GM23338 (cell line): ENCODE measurements around the gene TCP11L2. TPM values are rescaled to one million over a fixed set of nuclear protein-coding genes. Genes with fewer than 3 reads are reported as not detected.

Source experiments
- ATAC-seq: fragments of 200-7000 bp; cut with Tn5 transposase; 3 replicates; pipeline ENCODE4 v1.9.1; 2020
- DNase-seq: peaks from one replicate; pipeline ENCODE4 v3.0.0-alpha.2; 2015; ENCODE audit warnings: low spot score
- H2AFZ ChIP-seq: fragments of 200-600 bp; sonication (generic); 2 replicates; pipeline ENCODE4 v1.8.0; 2016; ENCODE audit warnings: antibody characterized with exemption, mild to moderate bottlenecking, moderate library complexity
- H3F3A ChIP-seq: fragments of 200-600 bp; sonication (generic); replicated peaks from 2 replicates; pipeline ENCODE4 v1.8.0; 2017; ENCODE audit warnings: antibody characterized with exemption, mixed run types, low read depth
- H3K27ac ChIP-seq: fragments of 200-600 bp; sonication (generic); 2 replicates; pipeline ENCODE4 v1.6.1; 2016; ENCODE audit warnings: low read depth
- H3K27me3 ChIP-seq: fragments of 200-600 bp; sonication (generic); 2 replicates; pipeline ENCODE4 v1.8.0; 2016; ENCODE audit warnings: mild to moderate bottlenecking, mixed run types, moderate library complexity; ENCODE audit not compliant: insufficient read depth
- H3K36me3 ChIP-seq: fragments of 200-600 bp; sonication (generic); 2 replicates; pipeline ENCODE4 v1.8.0; 2016; ENCODE audit warnings: mild to moderate bottlenecking; ENCODE audit not compliant: insufficient read depth
- H3K4me1 ChIP-seq: fragments of 200-600 bp; sonication (generic); 2 replicates; pipeline ENCODE4 v1.8.0; 2016; ENCODE audit warnings: mild to moderate bottlenecking, moderate library complexity; ENCODE audit not compliant: insufficient read depth
- H3K4me2 ChIP-seq: fragments of 200-600 bp; sonication (generic); 2 replicates; pipeline ENCODE4 v1.7.1; 2017; ENCODE audit warnings: mixed run types
- H3K4me3 ChIP-seq: fragments of 200-600 bp; sonication (generic); 2 replicates; pipeline ENCODE4 v1.6.1; 2016; ENCODE audit warnings: mixed run types
- H3K79me2 ChIP-seq: fragments of 200-600 bp; sonication (generic); replicated peaks from 2 replicates; pipeline ENCODE4 v1.8.0; 2017; ENCODE audit warnings: mild to moderate bottlenecking; ENCODE audit not compliant: insufficient read depth
- H3K9me2 ChIP-seq: fragments of 200-600 bp; sonication (generic); 2 replicates; pipeline ENCODE4 v1.8.0; 2017; ENCODE audit not compliant: insufficient read depth
- H4K20me1 ChIP-seq: fragments of 200-600 bp; sonication (generic); replicated peaks from 2 replicates; pipeline ENCODE4 v1.8.0; 2017; ENCODE audit warnings: mild to moderate bottlenecking; ENCODE audit not compliant: insufficient read depth
- H3K27ac Mint-ChIP-seq: 2 replicates; pipeline ENCODE4 v1.8.0; 2020; ENCODE audit warnings: inconsistent platforms, mild to moderate bottlenecking, moderate library complexity, mixed read lengths
- H3K27me3 Mint-ChIP-seq: 3 replicates; pipeline ENCODE4 v1.8.0; 2022; ENCODE audit warnings: low read depth, mild to moderate bottlenecking, moderate library complexity, mixed read lengths, inconsistent platforms; ENCODE audit not compliant: insufficient read depth, poor library complexity
- H3K36me3 Mint-ChIP-seq: 3 replicates; pipeline ENCODE4 v1.8.0; 2021; ENCODE audit warnings: low read depth, mild to moderate bottlenecking, inconsistent platforms, moderate library complexity, mixed read lengths
- H3K4me1 Mint-ChIP-seq: 3 replicates; pipeline ENCODE4 v1.8.0; 2020; ENCODE audit warnings: mild to moderate bottlenecking, inconsistent platforms, mixed read lengths
- H3K4me3 Mint-ChIP-seq: 3 replicates; pipeline ENCODE4 v1.8.0; 2021; ENCODE audit warnings: moderate library complexity, mild to moderate bottlenecking, inconsistent platforms, mixed read lengths
- H3K9me3 Mint-ChIP-seq: 3 replicates; pipeline ENCODE4 v1.8.0; 2020; ENCODE audit warnings: moderate library complexity, mild to moderate bottlenecking, inconsistent platforms, mixed read lengths
- CREB1 ChIP-seq: fragments of 250-450 bp; sonication (Bioruptor Pico); IDR thresholded peaks from 2 replicates; pipeline ENCODE4 v1.5.0; 2020; ENCODE audit warnings: low read depth, mild to moderate bottlenecking, moderate library complexity
- CTCF ChIP-seq, 2 experiments: fragments of 200-600 bp in 1 of 2; sonication (generic) in 1 of 2; conservative IDR thresholded peaks; 2 replicates each; pipeline versions ENCODE4 v1.5.1 to v1.6.1; 2016 to 2017; ENCODE audit warnings: antibody characterized with exemption in 2 of 2, low read depth in 2 of 2, mild to moderate bottlenecking in 2 of 2, moderate library complexity in 1 of 2
- ETS1 ChIP-seq: IDR thresholded peaks from 2 replicates; pipeline ENCODE4 v1.6.1; 2016; ENCODE audit warnings: antibody characterized with exemption
- EZH2 ChIP-seq: fragments of 200-600 bp; sonication (generic); IDR thresholded peaks from one replicate; pipeline ENCODE4 v1.8.0; 2017; ENCODE audit warnings: antibody characterized with exemption, mild to moderate bottlenecking, low read depth; ENCODE audit not compliant: unreplicated experiment
- EZH2phosphoT487 ChIP-seq: fragments of 200-600 bp; sonication (generic); IDR thresholded peaks from one replicate; pipeline ENCODE4 v1.8.1; 2018; ENCODE audit warnings: antibody characterized with exemption; ENCODE audit not compliant: unreplicated experiment
- JUNB ChIP-seq: IDR thresholded peaks from one replicate; pipeline ENCODE4 v1.6.1; 2016; ENCODE audit warnings: antibody characterized with exemption; ENCODE audit not compliant: unreplicated experiment
- NANOG ChIP-seq: IDR thresholded peaks from 2 replicates; pipeline ENCODE4 v1.6.1; 2016; ENCODE audit warnings: antibody characterized with exemption, borderline replicate concordance
- POLR2AphosphoS5 ChIP-seq: IDR thresholded peaks from 2 replicates; pipeline ENCODE4 v1.6.1; 2016; ENCODE audit warnings: antibody characterized with exemption, low read depth
- REST ChIP-seq: IDR thresholded peaks from one replicate; pipeline ENCODE4 v1.6.1; 2018; ENCODE audit warnings: antibody characterized with exemption; ENCODE audit not compliant: unreplicated experiment
- STAT1 ChIP-seq: IDR thresholded peaks from one replicate; pipeline ENCODE4 v1.6.1; 2016; ENCODE audit warnings: antibody characterized with exemption; ENCODE audit not compliant: unreplicated experiment
- ZNF114 ChIP-seq: fragments of 250-450 bp; sonication (Bioruptor Pico); IDR thresholded peaks from 2 replicates; pipeline ENCODE4 v1.5.0; 2020; ENCODE audit warnings: mild to moderate bottlenecking, moderate library complexity
- ZNF331 ChIP-seq: fragments of 250-450 bp; sonication (Bioruptor Pico); IDR thresholded peaks from 2 replicates; pipeline ENCODE4 v1.5.0; 2020; ENCODE audit warnings: low read depth, mild to moderate bottlenecking, moderate library complexity
- ZNF462 ChIP-seq: fragments of 250-450 bp; sonication (Bioruptor Pico); IDR thresholded peaks from 2 replicates; pipeline ENCODE4 v1.5.0; 2020; ENCODE audit warnings: mild to moderate bottlenecking, moderate library complexity
- polyA plus RNA-seq: library from polyadenylated mRNA; unstranded; fragments of >200 nt; fragmentation: Nextera tagmentation; extraction: Ambion mirVana; gene quantifications from 2 replicates; pipeline ENCODE4 v1.2.1, GENCODE V29; 2016
- total RNA-seq: library from RNA; depleted of rRNA; stranded (reverse); fragments of >200 nt; shearing (Covaris generic); gene quantifications from 2 replicates; pipeline ENCODE4 v1.2.3, GENCODE V29; 2014

TCP11L2 gene
- total and polyA plus RNA-seq, 2 experiments from 2014 or later, result 1.4 to 4.4 TPM

- no peak for ATAC-seq
- no peaks in the 10 kb centered on the region for H3K9me3 Mint-ChIP-seq
- no peaks in the 10 kb centered on the region; the same call in 2 of the 3 replicates for H3K36me3 Mint-ChIP-seq
- Histone ChIP-seq H3K36me3 (no peaks in the 10 kb centered on the region), H4K20me1 (peaks cover 6% of the 10 kb centered on the region), H3K4me1 (peaks cover 8% of the 10 kb centered on the region; the same call in 1 of the 2 replicates), H2AFZ (no peak overlapping the region), H3K4me3 (no peak overlapping the region), H3K9me2 (no peaks in the 10 kb centered on the region), H3K27ac (no peak overlapping the region), H3F3A (no peaks in the 10 kb centered on the region), H3K79me2 (peaks cover 35% of the 10 kb centered on the region), H3K4me2 (no peak overlapping the region), H3K27me3 (no peaks in the 10 kb centered on the region)
- no peak overlapping the region for H3K4me3 Mint-ChIP-seq
- H3K27me3 Mint-ChIP-seq, result peaks cover 12% of the 10 kb centered on the region
- no peak for DNase-seq
- no peak overlapping the region for H3K27ac Mint-ChIP-seq
- H3K4me1 Mint-ChIP-seq, result peaks cover 8% of the 10 kb centered on the region
- no peak for TF ChIP-seq STAT1
- TF ChIP-seq EZH2, result no peak
- TF ChIP-seq ZNF331 (CRISPR knock-in tag), result no peak
- no peak for TF ChIP-seq NANOG
- no peak for TF ChIP-seq ETS1
- no peak for TF ChIP-seq CREB1 (CRISPR knock-in tag)
- TF ChIP-seq POLR2AphosphoS5, result no peak
- no peak for TF ChIP-seq REST
- TF ChIP-seq CTCF (conservative IDR thresholded peaks at IDR 0.05; ENCODE audit: low read depth in 2 of 2), result no peak
- no peak for TF ChIP-seq EZH2phosphoT487
- TF ChIP-seq ZNF462 (CRISPR knock-in tag), result no peak
- no peak for TF ChIP-seq ZNF114 (CRISPR knock-in tag)
- no peak for TF ChIP-seq JUNB
Observed at GRCh38 chr12:106359646-106360399, 57.3 kb downstream of the TCP11L2 start.
